ENCODE measurements around the gene ATRNL1.
A peak's percentile ranks its signal among the peaks of the same experiment; 100 is the strongest.
"Not testable (repeated sequence)": the region's sequence is repeated elsewhere in the genome, so short reads cannot be mapped to it uniquely, and the experiment has no call there.

The ATRNL1 gene

DNA sequence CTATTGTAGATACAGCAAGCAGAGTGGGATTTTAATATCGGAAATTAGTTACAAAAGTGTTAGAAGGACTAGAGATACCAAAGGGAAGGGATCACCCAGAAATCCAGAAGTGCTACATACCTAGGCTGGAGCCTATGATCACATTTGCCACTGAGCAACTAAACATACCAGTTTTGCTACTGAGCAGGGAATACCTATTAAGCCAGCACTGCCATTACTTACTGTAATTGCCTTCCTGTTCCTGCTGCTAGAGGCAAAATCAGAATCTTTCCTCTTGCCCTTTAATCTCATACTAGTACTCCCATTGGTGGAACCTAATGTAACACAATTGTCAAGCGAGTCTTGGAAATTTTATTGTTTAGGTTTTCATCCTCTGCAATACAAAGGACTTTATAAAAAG lies 121.7 kb downstream of the ATRNL1 start:
- DNase-seq (ENCODE audit: low read depth in 4 of 4, low spot score in 1 of 4), result no peak

GRCh38 chr10:115219203-115219602 lies 126.0 kb downstream of the ATRNL1 start:
- DNase-seq (ENCODE audit: low read depth in 4 of 4, low spot score in 1 of 4), result no peak

DNA sequence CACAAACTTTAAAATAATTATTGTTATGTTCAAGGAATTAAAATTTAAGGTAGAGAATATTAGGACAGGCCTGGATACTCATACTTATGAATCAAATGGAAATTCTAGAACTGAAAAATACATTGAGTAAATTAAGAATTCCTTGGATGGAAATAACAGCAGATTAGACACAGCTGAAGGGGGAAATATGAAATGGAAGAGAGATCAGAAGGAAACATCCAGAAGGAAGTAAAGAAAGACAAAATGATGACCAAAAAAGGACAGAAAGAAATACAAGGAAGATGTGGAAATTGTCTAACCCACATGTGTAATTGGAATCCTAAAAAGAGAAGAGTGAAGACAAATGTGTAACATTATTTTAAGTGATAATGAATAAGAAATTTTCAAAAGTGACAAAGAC lies 128.9 kb downstream of the ATRNL1 start:
- no peak for DNase-seq (ENCODE audit: low read depth in 4 of 4, low spot score in 1 of 4)

DNA sequence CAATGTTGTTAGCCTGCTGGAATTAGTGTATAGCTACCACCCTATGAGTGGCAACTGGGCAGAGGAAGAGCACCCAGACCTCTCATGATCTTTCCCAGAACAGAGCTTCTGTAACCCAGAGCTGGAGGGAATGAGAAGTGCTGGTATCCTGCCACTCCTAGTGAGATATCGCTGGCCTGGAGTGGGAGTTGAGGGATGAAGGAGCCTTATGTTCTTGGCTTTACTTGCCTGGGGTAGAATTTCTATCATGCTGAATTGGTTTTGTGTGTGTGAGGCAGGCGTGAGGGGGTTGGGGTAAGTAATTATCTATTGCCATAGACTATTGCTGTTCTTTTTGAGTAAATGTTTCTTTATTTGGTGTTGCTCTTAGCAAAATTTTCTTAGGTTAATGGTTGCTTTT lies 146.6 kb downstream of the ATRNL1 start:
- DNase-seq (ENCODE audit: low read depth in 4 of 4, low spot score in 1 of 4), result no peak

DNA sequence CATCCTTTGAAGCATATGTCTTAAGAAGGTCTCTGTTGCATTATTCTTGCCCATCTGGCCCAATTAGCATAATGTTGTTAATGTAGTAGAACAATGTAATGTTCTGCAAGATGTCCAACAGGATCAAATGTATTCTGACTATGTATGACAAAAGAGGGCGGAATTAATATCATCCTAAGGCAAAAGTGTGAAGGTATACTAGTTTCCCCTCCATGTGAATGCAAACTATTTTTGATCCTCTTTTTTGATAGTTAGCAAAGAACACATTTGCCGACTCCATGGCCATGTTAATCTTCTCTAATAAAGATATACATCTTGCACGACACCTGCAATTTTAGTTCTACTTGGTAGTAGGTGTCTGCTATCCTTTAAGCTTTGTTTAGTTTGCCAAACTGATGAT lies 157.6 kb downstream of the ATRNL1 start:
- no peak for DNase-seq (ENCODE audit: low read depth in 4 of 4, low spot score in 1 of 4)

DNA sequence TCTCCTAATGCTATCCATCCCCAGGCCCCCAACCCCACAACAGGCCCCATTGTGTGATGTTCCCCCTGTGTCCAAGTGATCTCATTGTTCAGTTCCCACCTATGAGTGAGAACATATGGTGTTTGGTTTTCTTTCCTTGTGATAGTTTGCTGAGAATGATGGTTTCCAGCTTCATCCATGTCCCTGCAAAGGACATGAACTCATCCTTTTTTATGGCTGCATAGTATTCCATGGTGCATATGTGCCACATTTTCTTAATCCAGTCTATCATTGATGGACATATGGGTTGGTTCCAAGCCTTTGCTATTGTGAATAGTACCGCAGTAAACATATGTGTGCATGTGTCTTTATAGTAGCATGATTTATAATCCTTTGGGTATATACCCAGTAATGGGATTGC lies 160.6 kb downstream of the ATRNL1 start:
- DNase-seq (ENCODE audit: low read depth in 4 of 4, low spot score in 1 of 4), result not testable (repeated sequence)

GRCh38 chr10:115272482-115272881 lies 179.3 kb downstream of the ATRNL1 start:
- no peak for DNase-seq (ENCODE audit: low read depth in 4 of 4, low spot score in 1 of 4)

DNA sequence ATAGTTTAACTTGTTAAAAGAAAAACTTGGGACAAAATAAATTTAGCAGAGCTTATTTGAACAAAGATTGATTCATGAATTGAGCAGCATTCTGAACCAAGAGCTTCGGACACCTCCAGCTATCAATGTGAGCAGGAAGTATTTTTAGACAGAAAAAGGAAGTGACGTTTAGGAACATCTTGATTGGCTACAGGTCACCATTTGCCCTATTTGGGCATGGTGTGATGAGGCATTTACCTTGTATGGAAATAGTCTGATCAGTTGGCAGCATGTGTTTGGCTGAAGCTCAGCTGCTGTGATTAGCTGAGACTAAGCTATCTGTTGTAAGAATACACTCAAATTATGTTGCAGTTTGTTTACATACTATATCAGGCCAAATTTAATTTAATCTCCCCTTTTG lies 185.1 kb downstream of the ATRNL1 start:
- no peak for DNase-seq (ENCODE audit: low read depth in 4 of 4, low spot score in 1 of 4)

- DNase-seq (ENCODE audit: low read depth in 4 of 4, low spot score in 1 of 4), result no peak
Observed at GRCh38 chr10:115295213-115295805, 202.1 kb downstream of the ATRNL1 start.

DNA sequence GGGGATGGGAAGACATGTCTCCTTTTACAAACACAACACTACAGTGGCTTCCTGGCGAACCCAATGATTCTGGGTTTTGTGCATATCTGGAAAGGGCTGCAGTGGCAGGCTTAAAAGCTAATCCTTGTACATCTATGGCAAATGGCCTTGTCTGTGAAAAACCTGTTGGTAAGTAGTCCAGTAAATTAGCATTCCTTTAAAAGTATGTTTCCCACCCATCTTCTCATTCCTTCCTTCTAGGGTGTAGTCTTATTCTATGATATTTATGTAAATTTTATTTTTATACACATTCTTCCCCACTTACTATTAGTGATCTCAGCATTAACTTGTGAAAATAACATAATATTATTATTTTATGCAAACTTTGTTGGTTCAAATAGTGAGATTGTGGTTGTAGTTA lies 206.9 kb downstream of the ATRNL1 start:
- DNase-seq (ENCODE audit: low read depth in 4 of 4, low spot score in 1 of 4), result no peak

DNA sequence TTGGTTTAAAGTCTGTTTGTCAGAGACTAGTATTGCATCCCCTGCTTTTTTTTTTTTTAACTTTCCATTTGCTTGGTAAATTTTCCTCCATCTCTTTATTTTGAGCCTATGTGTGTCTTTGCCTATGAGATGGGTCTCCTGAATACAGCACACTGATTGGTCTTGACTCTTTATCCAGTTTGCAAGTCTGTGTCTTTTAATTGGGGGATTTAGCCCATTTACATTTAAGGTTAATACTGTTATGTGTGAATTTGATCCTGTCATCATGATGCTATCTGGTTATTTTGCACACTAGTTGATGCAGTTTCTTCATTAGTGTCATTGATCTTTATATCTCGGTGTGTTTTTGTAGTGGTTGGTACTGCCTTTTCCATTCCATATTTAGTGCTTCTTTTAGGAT lies 226.5 kb downstream of the ATRNL1 start:
- not testable (repeated sequence) for DNase-seq (ENCODE audit: low read depth in 4 of 4, low spot score in 1 of 4)

GRCh38 chr10:115321360-115321759 lies 228.2 kb downstream of the ATRNL1 start:
- no peak for DNase-seq (ENCODE audit: low read depth in 4 of 4, low spot score in 1 of 4)

GRCh38 chr10:115328331-115328730 lies 235.2 kb downstream of the ATRNL1 start:
- DNase-seq (ENCODE audit: low read depth in 4 of 4, low spot score in 1 of 4), result no peak

DNA sequence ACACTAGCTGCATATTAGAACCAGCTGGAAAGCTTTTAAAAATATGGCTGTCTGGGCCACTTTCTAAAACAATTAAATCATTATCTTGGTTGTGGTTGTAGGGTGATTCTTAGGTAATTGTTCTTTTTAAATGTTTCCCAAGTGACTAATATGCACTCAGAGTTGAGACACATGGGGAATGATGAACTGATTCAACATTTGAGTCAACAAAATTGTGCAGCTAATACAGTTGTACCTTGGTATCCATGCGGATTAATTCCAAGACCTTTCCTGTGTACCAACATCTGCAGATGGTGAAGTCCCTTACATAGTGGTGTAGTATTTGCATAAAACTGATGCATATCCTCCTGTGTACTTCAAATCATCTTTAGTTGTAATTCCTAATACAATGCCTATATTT lies 242.2 kb downstream of the ATRNL1 start:
- no peak for DNase-seq (ENCODE audit: low read depth in 4 of 4, low spot score in 1 of 4)

DNA sequence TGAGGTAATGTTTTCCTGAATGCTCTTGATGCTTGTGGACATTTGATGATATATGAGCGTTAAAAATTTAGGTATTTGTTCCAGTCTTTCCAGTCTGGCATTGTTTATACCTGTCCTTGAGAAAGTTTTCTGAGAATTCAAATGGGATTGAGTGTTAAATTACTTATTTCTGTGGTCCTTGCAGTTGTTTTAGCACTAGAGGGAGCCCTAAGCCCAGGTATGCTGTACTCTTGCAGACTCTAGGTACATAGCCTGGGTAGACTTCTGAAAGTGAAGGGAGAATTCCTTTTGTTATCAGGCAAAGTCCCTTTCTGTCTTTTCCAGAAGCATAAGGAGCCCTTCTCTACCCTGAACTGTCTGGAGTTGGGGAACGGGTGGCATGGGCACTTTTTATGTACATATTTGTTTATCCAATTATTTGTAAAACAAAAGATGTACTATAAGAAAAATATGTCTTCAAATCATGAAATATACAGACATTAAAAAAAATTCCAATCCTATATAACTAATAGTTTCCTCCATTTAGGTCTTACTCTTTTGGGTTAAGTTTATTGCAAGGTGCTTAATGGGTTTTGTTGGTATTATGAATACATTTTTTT lies 262.1 kb downstream of the ATRNL1 start:
- DNase-seq (ENCODE audit: low read depth in 4 of 4, low spot score in 1 of 4), result peak in 1 of 4 experiments; percentile 6

- not testable (repeated sequence) for DNase-seq (ENCODE audit: low read depth in 4 of 4, low spot score in 1 of 4)
Observed at GRCh38 chr10:115367920-115368319, 274.8 kb downstream of the ATRNL1 start.

- DNase-seq (ENCODE audit: low read depth in 4 of 4, low spot score in 1 of 4), result no peak
Observed at GRCh38 chr10:115379064-115379463, 285.9 kb downstream of the ATRNL1 start.

GRCh38 chr10:115384665-115385064 lies 291.5 kb downstream of the ATRNL1 start:
- no peak for DNase-seq (ENCODE audit: low read depth in 4 of 4, low spot score in 1 of 4)

- DNase-seq (ENCODE audit: low read depth in 4 of 4, low spot score in 1 of 4), result no peak
Observed at GRCh38 chr10:115390607-115391006, 297.4 kb downstream of the ATRNL1 start.

DNA sequence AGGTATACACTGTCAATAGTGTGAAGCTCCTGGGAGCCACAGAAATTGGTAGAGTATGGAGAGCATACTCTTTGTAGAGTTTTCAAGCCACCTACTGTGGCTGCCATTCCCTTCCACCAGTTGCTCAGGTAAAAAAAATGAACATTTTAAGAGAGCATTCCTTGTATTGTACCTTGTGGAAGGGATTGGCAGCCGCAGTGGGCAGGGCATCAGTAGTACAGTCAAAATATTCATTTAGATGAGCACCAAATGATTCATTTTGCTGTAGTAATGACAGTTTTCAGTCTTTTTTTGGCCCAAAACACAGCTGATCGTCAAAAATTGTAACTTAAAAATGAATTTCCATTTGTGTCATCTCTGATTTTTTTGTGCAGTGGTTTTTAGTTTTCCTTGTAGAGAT lies 304.9 kb downstream of the ATRNL1 start:
- no peak for DNase-seq (ENCODE audit: low read depth in 4 of 4, low spot score in 1 of 4)

- no peak for DNase-seq (ENCODE audit: low read depth in 4 of 4, low spot score in 1 of 4)
Observed at GRCh38 chr10:115402699-115403098, 309.5 kb downstream of the ATRNL1 start.

DNA sequence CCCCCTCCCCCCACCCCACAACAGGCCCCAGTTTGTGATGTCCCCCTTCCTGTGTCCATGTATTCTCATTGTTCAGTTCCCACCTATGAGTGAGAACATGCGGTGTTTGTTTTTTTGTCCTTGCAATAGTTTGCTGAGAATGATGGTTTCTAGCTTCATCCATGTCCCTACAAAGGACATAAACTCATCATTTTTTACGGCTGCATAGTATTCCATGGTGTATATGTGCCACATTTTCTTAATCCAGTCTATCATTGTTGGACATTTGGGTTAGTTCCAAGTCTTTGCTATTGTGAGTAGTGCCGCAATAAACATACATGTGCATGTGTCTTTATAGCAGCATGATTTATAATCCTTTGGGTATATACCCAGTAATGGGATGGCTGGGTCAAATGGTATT lies 312.7 kb downstream of the ATRNL1 start:
- not testable (repeated sequence) for DNase-seq (ENCODE audit: low read depth in 4 of 4, low spot score in 1 of 4)

- no peak for DNase-seq (ENCODE audit: low read depth in 4 of 4, low spot score in 1 of 4)
Observed at GRCh38 chr10:115409347-115409746, 316.2 kb downstream of the ATRNL1 start.
